HG02571 (cell line): Measurements from ENCODE around the gene PRR35.
A peak's percentile ranks its signal among the peaks of the same experiment; 100 is the strongest.

Experiments
- ATAC-seq: cut with Tn5 transposase; IDR thresholded peaks from one replicate; pipeline ENCODE4 v1.9.1; 2021; ENCODE audit warnings: mild to moderate bottlenecking, moderate library complexity; ENCODE audit not compliant: unreplicated experiment

The PRR35 gene

GRCh38 chr16:561957-562938 is 2.1 kb downstream of the PRR35 start:
- no peak for ATAC-seq

GRCh38 chr16:563072-563644 is 3.0 kb downstream of the PRR35 start:
- ATAC-seq: no peak

GRCh38 chr16:564690-565418 is 4.7 kb downstream of the PRR35 start:
- ATAC-seq: no peak

GRCh38 chr16:565419-566330 is 5.5 kb downstream of the PRR35 start:
- no peak for ATAC-seq

- peak; percentile 35 for ATAC-seq
These were observed 6.5 kb downstream of the PRR35 start, which contains the start of gene NHLRC4 for GRCh38 chr16:566475-567372. Gene NHLRC4 (plus strand): TSS chr16:567005. CDS start chr16:568048, 1,043 bp downstream.

- ATAC-seq: no peak
These were observed 7.4 kb downstream of the PRR35 start for GRCh38 chr16:567373-568256.

- ATAC-seq: no peak
These were observed 8.4 kb downstream of the PRR35 start for GRCh38 chr16:568401-569258.

DNA sequence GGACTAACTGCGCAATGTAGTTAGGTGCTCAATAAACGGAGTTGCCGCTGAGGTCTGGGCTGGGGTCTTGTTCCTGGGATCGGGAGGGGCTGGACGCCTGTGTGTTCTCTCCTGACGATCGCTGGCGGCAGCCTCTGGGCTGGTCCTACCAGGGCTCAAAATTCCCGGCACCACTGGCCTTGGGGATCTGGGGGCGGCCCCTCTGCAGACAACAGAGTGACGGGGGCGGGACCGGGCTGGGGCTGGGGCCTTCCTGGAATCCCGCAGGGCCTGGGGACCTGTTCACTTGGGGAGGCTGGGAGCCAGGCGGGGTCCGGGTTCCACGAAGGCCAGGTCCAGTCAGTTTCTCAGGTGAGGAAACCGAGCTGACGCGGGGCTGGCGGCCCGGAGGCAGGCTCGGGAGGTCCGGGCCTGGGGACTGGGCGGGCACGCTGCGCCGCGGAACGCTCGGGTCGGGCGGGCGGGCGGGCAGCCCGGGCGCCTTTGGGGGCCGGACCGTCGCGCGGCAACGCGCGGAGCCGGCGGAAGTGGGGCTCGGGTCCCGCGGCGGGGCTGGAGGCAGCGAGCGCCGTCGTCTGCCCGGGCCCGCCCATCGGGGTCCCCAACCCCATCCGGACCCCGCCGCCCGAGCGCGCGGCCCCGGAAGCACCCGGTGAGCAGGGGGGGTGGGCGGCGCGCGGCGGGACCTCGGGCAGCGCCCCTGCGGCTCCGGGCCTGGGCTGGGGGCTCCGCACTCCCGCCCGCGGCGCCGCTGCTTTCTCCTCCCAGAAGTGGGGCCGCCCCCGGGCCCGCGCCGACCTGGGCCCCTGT is 9.5 kb downstream of the PRR35 start, which contains the start of gene PIGQ:
PIGQ (plus strand) TSS at position 524 of the 810 bp plus-strand sequence. CDS start 4,107 bp downstream, outside the sequence.
- ATAC-seq: no peak

- no peak for ATAC-seq
These were observed 12.9 kb downstream of the PRR35 start for GRCh38 chr16:572865-573650.

DNA sequence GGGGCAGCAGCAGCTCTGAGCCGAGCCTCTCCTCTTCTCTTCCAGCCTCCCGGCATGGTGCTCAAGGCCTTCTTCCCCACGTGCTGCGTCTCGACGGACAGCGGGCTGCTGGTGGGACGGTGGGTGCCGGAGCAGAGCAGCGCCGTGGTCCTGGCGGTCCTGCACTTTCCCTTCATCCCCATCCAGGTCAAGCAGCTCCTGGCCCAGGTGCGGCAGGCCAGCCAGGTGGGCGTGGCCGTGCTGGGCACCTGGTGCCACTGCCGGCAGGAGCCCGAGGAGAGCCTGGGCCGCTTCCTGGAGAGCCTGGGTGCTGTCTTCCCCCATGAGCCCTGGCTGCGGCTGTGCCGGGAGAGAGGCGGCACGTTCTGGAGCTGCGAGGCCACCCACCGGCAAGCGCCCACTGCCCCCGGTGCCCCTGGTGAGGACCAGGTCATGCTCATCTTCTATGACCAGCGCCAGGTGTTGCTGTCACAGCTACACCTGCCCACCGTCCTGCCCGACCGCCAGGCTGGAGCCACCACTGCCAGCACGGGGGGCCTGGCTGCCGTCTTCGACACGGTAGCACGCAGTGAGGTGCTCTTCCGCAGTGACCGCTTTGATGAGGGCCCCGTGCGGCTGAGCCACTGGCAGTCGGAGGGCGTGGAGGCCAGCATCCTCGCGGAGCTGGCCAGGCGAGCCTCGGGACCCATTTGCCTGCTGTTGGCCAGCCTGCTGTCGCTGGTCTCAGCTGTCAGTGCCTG is 14.0 kb downstream of the PRR35 start:
- no peak for ATAC-seq

DNA sequence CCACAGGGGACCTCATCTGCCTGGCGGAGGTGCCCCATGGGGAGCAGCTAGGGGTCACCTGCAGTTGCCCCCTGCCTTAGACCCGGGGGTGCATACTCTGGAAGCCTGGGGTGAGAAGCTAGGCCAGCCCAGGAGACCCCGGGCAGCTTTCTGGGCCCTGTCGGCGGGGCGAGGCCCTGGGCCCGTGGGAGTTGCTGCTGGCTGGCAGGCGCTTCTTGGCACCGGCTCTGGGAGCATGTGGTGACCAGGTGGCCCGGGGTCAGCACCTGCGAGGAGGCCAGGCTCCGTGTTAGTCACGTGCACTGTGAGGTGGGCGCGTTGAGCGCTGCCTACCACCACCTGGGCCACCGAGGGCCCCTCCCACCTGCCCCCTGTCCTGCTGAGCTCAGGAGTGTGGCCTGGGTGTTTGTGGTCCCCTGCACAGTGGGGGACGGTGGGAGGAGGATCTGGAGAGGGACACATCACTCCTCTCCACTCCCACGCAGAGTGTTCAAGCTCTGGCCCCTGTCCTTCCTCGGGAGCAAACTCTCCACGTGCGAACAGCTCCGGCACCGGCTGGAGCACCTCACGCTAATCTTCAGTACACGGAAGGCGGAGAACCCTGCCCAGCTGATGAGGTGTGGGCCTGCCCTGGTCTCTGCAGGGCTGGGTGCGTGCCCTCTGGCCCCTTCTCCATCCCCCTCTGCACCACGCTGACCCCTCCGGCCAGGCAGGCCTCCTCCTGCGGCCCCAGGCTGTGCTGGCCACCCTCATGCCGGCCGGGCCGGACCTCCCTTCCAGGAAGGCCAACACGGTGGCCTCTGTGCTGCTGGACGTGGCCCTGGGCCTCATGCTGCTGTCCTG is 15.4 kb downstream of the PRR35 start:
- ATAC-seq: no peak

GRCh38 chr16:576197-576822 is 16.1 kb downstream of the PRR35 start:
- ATAC-seq: no peak

DNA sequence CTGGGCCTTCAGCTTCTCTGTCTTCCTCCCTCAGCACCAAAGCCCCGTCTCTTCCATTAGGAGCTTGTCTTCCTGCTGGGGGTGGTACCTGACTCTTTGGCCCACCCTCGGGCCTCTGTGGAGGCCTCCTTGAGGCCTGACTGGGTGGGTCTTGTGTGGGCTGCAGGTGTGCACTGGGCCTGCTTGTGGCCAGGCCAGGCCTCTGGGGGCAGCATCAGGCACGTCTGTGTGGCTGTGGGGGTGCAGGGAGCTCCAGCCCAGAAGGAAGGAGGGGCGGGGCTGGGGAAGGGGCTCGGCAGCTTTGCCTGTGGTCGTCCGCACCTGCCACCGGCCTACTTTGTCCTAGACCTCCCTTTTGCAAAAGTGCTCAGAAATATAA is 16.6 kb downstream of the PRR35 start:
- ATAC-seq: no peak

DNA sequence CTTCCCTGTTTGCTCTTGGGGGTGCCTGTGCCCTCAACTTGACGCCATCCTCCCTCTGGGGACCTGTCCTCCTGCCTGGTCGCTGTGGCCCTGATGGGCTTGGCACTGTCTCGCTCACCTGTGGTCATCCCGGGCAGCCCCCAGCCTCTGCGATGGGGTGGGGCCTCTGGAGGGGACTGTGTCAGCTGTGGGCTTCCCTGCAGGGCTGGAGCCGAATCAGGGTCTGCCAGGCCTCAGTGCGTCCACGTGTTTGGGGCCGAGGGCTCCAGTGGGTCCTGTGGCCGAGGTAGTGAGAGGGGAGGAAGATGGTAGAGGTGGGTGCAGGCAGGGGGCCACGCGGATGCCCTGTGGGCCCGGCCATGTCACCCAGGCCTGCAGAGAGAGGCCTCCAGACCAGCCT is 17.6 kb downstream of the PRR35 start:
- ATAC-seq: no peak
